Fibroblast of lung (primary cell): ENCODE measurements around the gene ARHGEF26. TPM values are rescaled to one million over a fixed set of nuclear protein-coding genes. Genes with fewer than 3 reads are reported as not detected.

Source experiments
- DNase-seq, 2 donors: peaks; one replicate each; pipeline versions ENCODE4 v3.0.0 to v3.0.0-alpha.2; 2010; ENCODE audit warnings: low read depth in 2 of 2
- H2AFZ ChIP-seq: 2 replicates; pipeline ENCODE4 v1.5.1; 2012; ENCODE audit warnings: low read length, control low read depth, inconsistent platforms
- H3K27ac ChIP-seq: 2 replicates; pipeline ENCODE4 v1.5.1; 2011; ENCODE audit warnings: low read length, control low read depth; ENCODE audit not compliant: insufficient read depth
- H3K27me3 ChIP-seq: 2 replicates; pipeline ENCODE4 v1.5.1; 2011; ENCODE audit warnings: mild to moderate bottlenecking, low read length; ENCODE audit not compliant: control insufficient read depth, insufficient read depth
- H3K36me3 ChIP-seq: 2 replicates; pipeline ENCODE4 v1.5.1; 2011; ENCODE audit warnings: low read length; ENCODE audit not compliant: control insufficient read depth, insufficient read depth
- H3K4me1 ChIP-seq: 2 replicates; pipeline ENCODE4 v1.5.1; 2011; ENCODE audit warnings: low read length; ENCODE audit not compliant: control insufficient read depth, insufficient read depth; ENCODE audit errors: extremely low read depth
- H3K4me2 ChIP-seq: 2 replicates; pipeline ENCODE4 v1.5.1; 2011; ENCODE audit warnings: low read length, control low read depth; ENCODE audit not compliant: insufficient read depth; ENCODE audit errors: extremely low read depth
- H3K4me3 ChIP-seq, 4 experiments: fragments of 200-600 bp in 1 of 4; sonication (generic) in 1 of 4; replicated peaks in 1 of 4; 2 replicates each; pipeline ENCODE4 v1.5.1; 2011 to 2016; ENCODE audit warnings: low read length in 4 of 4, low read depth in 3 of 4, mild to moderate bottlenecking in 3 of 4, control low read depth in 2 of 4, inconsistent platforms in 1 of 4, mixed read lengths in 1 of 4; ENCODE audit not compliant: insufficient read depth in 1 of 4; ENCODE audit errors: control extremely low read depth in 1 of 4
- H3K79me2 ChIP-seq: 2 replicates; pipeline ENCODE4 v1.5.1; 2012; ENCODE audit warnings: mild to moderate bottlenecking, low read length, inconsistent platforms; ENCODE audit not compliant: control insufficient read depth, insufficient read depth
- H3K9ac ChIP-seq: 2 replicates; pipeline ENCODE4 v1.5.1; 2011; ENCODE audit warnings: mild to moderate bottlenecking, low read length, control low read depth; ENCODE audit not compliant: insufficient read depth
- H3K9me3 ChIP-seq: 2 replicates; pipeline ENCODE4 v1.5.1; 2012; ENCODE audit warnings: low read depth, low read length; ENCODE audit not compliant: control insufficient read depth, insufficient read depth
- H4K20me1 ChIP-seq: 2 replicates; pipeline ENCODE4 v1.5.1; 2011; ENCODE audit warnings: low read length; ENCODE audit not compliant: control insufficient read depth, insufficient read depth; ENCODE audit errors: extremely low read depth
- EZH2 ChIP-seq: IDR thresholded peaks from 2 replicates; pipeline ENCODE4 v1.5.1; 2012; ENCODE audit warnings: low read length, control low read depth, mild to moderate bottlenecking; ENCODE audit errors: missing control alignments
- polyA plus RNA-seq, 2 donors: library from polyadenylated mRNA; depleted of rRNA in 1 of 2; stranded (reverse) in 1 of 2; unstranded in 1 of 2; fragments of >200 nt; gene quantifications; 2 replicates each; pipeline ENCODE4 v1.2.1, GENCODE V29; 2011 to 2012; ENCODE audit warnings: missing spikeins in 1 of 2
- total RNA-seq: library from RNA; depleted of rRNA; stranded (reverse); fragments of >200 nt; gene quantifications from 2 replicates; pipeline ENCODE4 v1.2.1, GENCODE V29; 2014
- TF ChIP-seq, protein P1 (sequence below), 2 donors: IDR thresholded peaks in 1 of 2; conservative IDR thresholded peaks in 1 of 2; 1 replicate in 1 of 2; 2 replicates in 1 of 2; pipeline ENCODE4 v1.5.1; 2011 to 2012; ENCODE audit warnings: low read length in 2 of 2, control low read depth in 1 of 2, inconsistent platforms in 1 of 2, low read depth in 1 of 2, mild to moderate bottlenecking in 1 of 2

Gene ARHGEF26
- total and polyA plus RNA-seq, 2 donors (not counting 1 experiment from before 2014, with no cell fraction given) = 0.72 to 2.1 TPM

GRCh38 chr3:154228561-154229216 is 107.5 kb downstream of the ARHGEF26 start:
- Histone ChIP-seq H3K9ac (no peak overlapping the region), H3K36me3 (no peaks in the 10 kb centered on the region), H3K27ac (no peak overlapping the region), H3K27me3 (no peaks in the 10 kb centered on the region), H3K4me3 (no peak overlapping the region), H3K9me3 (no peaks in the 10 kb centered on the region), H3K4me2 (no peak overlapping the region), H3K4me1 (no peaks in the 10 kb centered on the region), H2AFZ (no peak overlapping the region), H3K79me2 (no peaks in the 10 kb centered on the region), H4K20me1 (no peaks in the 10 kb centered on the region)
- peak in 1 of 2 donors; percentile 72 for DNase-seq
- no peak for TF ChIP-seq EZH2
- TF ChIP-seq, protein P1, sequence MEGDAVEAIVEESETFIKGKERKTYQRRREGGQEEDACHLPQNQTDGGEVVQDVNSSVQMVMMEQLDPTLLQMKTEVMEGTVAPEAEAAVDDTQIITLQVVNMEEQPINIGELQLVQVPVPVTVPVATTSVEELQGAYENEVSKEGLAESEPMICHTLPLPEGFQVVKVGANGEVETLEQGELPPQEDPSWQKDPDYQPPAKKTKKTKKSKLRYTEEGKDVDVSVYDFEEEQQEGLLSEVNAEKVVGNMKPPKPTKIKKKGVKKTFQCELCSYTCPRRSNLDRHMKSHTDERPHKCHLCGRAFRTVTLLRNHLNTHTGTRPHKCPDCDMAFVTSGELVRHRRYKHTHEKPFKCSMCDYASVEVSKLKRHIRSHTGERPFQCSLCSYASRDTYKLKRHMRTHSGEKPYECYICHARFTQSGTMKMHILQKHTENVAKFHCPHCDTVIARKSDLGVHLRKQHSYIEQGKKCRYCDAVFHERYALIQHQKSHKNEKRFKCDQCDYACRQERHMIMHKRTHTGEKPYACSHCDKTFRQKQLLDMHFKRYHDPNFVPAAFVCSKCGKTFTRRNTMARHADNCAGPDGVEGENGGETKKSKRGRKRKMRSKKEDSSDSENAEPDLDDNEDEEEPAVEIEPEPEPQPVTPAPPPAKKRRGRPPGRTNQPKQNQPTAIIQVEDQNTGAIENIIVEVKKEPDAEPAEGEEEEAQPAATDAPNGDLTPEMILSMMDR (conservative IDR thresholded peaks at IDR 0.05 in 1 of 2, IDR thresholded peaks at IDR 0.05 in 1 of 2; ENCODE audit: low read depth in 1 of 2, low read length in 2 of 2) = no peak

DNA sequence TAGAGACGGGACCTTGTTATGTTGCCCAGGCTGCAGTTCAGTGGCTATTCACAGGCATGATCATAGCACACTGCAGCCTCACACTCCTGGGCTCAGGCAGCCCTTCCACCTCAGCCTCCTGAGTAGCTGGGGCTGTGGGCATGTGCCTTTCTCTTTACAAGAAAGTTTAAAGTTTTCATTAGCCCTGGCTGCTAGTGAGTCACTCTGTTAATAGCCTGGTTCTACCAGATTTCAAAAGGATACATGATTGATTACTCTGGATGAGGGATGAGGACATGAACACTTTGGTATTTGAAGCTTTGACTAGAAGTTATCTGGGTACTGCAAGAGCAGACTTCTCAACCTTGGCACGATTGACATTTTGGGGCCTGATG is 108.0 kb downstream of the ARHGEF26 start:
- Histone ChIP-seq H2AFZ (no peak overlapping the region), H3K79me2 (no peaks in the 10 kb centered on the region), H3K36me3 (no peaks in the 10 kb centered on the region), H3K4me2 (no peak overlapping the region), H3K9me3 (no peaks in the 10 kb centered on the region), H3K4me3 (no peak overlapping the region), H3K4me1 (no peaks in the 10 kb centered on the region), H4K20me1 (no peaks in the 10 kb centered on the region), H3K27me3 (no peaks in the 10 kb centered on the region), H3K27ac (no peak overlapping the region), H3K9ac (no peak overlapping the region)
- no peak for TF ChIP-seq EZH2
- TF ChIP-seq, protein P1 (conservative IDR thresholded peaks at IDR 0.05 in 1 of 2, IDR thresholded peaks at IDR 0.05 in 1 of 2; ENCODE audit: low read depth in 1 of 2, low read length in 2 of 2) = no peak
- DNase-seq = peak in 1 of 2 donors; percentile 15

GRCh38 chr3:154235330-154235729 is 114.1 kb downstream of the ARHGEF26 start:
- Histone ChIP-seq H2AFZ (no peak overlapping the region), H3K9me3 (no peaks in the 10 kb centered on the region), H3K27ac (no peak overlapping the region), H3K4me3 (no peak overlapping the region), H3K9ac (no peak overlapping the region), H3K4me1 (no peaks in the 10 kb centered on the region), H3K36me3 (no peaks in the 10 kb centered on the region), H4K20me1 (no peaks in the 10 kb centered on the region), H3K27me3 (no peaks in the 10 kb centered on the region), H3K79me2 (no peaks in the 10 kb centered on the region), H3K4me2 (no peak overlapping the region)
- peak in 1 of 2 donors; percentile 69 for DNase-seq
- no peak for TF ChIP-seq EZH2
- TF ChIP-seq, protein P1 (conservative IDR thresholded peaks at IDR 0.05 in 1 of 2, IDR thresholded peaks at IDR 0.05 in 1 of 2; ENCODE audit: low read depth in 1 of 2, low read length in 2 of 2) = no peak
